GM18498 (cell line): Measurements from ENCODE around the gene WDR27.

Experiments used
- ATAC-seq: cut with Tn5 transposase; IDR thresholded peaks from one replicate; pipeline ENCODE4 v1.9.1; 2021; ENCODE audit warnings: mild to moderate bottlenecking, moderate library complexity; ENCODE audit not compliant: unreplicated experiment

The WDR27 gene

GRCh38 chr6:169416249-169416648, 285.6 kb downstream of the WDR27 start:
- ATAC-seq = no peak

- ATAC-seq = no peak
Observed at GRCh38 chr6:169415179-169415578, 286.6 kb downstream of the WDR27 start.

- ATAC-seq = no peak
Observed at GRCh38 chr6:169411722-169412121, 290.1 kb downstream of the WDR27 start.

- no peak for ATAC-seq
Observed at GRCh38 chr6:169411296-169411695, 290.5 kb downstream of the WDR27 start.

GRCh38 chr6:169409742-169410312, 292.0 kb downstream of the WDR27 start:
- no peak for ATAC-seq

- ATAC-seq = no peak
Observed at GRCh38 chr6:169407325-169407724, 294.5 kb downstream of the WDR27 start.
